ENCODE measurements around the gene SPEM3.

- TF ChIP-seq CTCF (conservative IDR thresholded peaks at IDR 0.05) (no peak), ZFX (IDR thresholded peaks at IDR 0.05) (no peak)
Observed at GRCh38 chr17:7471729-7472128, 43.1 kb downstream of the SPEM3 start.

Data from C4-2B (cell line).